NT2/D1 (cell line): ENCODE results near the gene CACNA2D4.

Experiments
- DNase-seq: peaks from one replicate; pipeline ENCODE4 v3.0.0-alpha.2; 2011; ENCODE audit warnings: low read depth, low spot score
- H3K27me3 ChIP-seq: 2 replicates; pipeline ENCODE4 v1.6.0; 2011; ENCODE audit warnings: mild to moderate bottlenecking; ENCODE audit not compliant: insufficient read length, insufficient read depth
- H3K36me3 ChIP-seq: 2 replicates; pipeline ENCODE4 v1.6.1; 2011; ENCODE audit warnings: mild to moderate bottlenecking, low read length, mixed read lengths; ENCODE audit not compliant: insufficient read depth, insufficient read length
- H3K4me1 ChIP-seq: 2 replicates; pipeline ENCODE4 v1.5.1; 2011; ENCODE audit not compliant: insufficient read depth, insufficient read length
- H3K4me3 ChIP-seq: 2 replicates; pipeline ENCODE4 v1.5.1; 2011; ENCODE audit warnings: low read depth; ENCODE audit not compliant: insufficient read length
- H3K9ac ChIP-seq: 2 replicates; pipeline ENCODE4 v1.6.0; 2011; ENCODE audit warnings: low read depth; ENCODE audit not compliant: insufficient read length
- H3K9me3 ChIP-seq: 2 replicates; pipeline ENCODE4 v1.5.1; 2011; ENCODE audit warnings: mild to moderate bottlenecking, low read length; ENCODE audit not compliant: insufficient read depth
- SUZ12 ChIP-seq: IDR thresholded peaks from 2 replicates; pipeline ENCODE4 v1.6.1; 2011; ENCODE audit not compliant: insufficient read length, insufficient read depth; ENCODE audit errors: extremely low read depth
- YY1 ChIP-seq: IDR thresholded peaks from 2 replicates; pipeline ENCODE4 v1.6.1; 2011; ENCODE audit not compliant: insufficient read length, insufficient read depth
- ZNF274 ChIP-seq: IDR thresholded peaks from 2 replicates; pipeline ENCODE4 v1.6.1; 2011; ENCODE audit warnings: mild to moderate bottlenecking, low read depth, low read length

Gene CACNA2D4

GRCh38 chr12:1846421-1847405 lies 71.7 kb downstream of the CACNA2D4 start:
- H3K4me1 ChIP-seq: peaks cover 16% of the 10 kb centered on the region
- DNase-seq: no peak
- H3K9ac ChIP-seq: no peak overlapping the region
- no peak overlapping the region for H3K4me3 ChIP-seq
- TF ChIP-seq SUZ12: no peak
- TF ChIP-seq YY1: no peak
- no peak for TF ChIP-seq ZNF274
- no peaks in the 10 kb centered on the region for H3K27me3 ChIP-seq
- H3K36me3 ChIP-seq: no peaks in the 10 kb centered on the region
- H3K9me3 ChIP-seq: no peaks in the 10 kb centered on the region

DNA sequence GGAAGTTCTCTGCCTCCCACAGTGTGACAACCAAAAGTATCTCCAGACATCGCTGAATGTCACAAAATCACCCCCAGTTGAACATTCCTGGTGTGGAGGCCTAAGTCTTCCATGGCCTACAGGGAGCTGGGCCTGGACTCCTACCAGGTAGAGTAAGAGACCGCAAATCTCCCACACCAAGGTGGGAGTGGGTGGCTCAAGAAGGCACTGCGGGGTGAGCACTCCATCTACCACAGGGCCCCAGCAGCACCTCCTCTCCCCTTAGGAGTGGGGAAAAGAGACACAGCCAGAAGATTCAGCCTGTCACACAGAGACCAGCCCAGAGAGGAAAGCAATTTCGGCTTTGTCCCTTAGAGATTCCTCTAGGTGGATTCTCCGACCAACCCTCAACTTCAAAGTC lies 72.6 kb downstream of the CACNA2D4 start:
- no peak for DNase-seq
- Histone ChIP-seq H3K27me3 (no peaks in the 10 kb centered on the region), H3K36me3 (no peaks in the 10 kb centered on the region), H3K9me3 (no peaks in the 10 kb centered on the region), H3K9ac (no peak overlapping the region), H3K4me1 (peaks cover 18% of the 10 kb centered on the region), H3K4me3 (no peak overlapping the region)
- TF ChIP-seq YY1 (no peak), SUZ12 (no peak), ZNF274 (no peak)

GRCh38 chr12:1845427-1845826 lies 73.0 kb downstream of the CACNA2D4 start:
- no peak overlapping the region for H3K4me3 ChIP-seq
- no peak for TF ChIP-seq ZNF274
- no peak for TF ChIP-seq YY1
- no peak for TF ChIP-seq SUZ12

GRCh38 chr12:1844661-1845409 lies 73.6 kb downstream of the CACNA2D4 start:
- TF ChIP-seq YY1 (no peak), ZNF274 (no peak), SUZ12 (no peak)
- no peak for DNase-seq

More at GRCh38 chr12:1845427-1845826, 73.0 kb downstream of the CACNA2D4 start:
- no peaks in the 10 kb centered on the region for H3K27me3 ChIP-seq
- H3K36me3 ChIP-seq: no peaks in the 10 kb centered on the region
- DNase-seq: no peak
- no peaks in the 10 kb centered on the region for H3K9me3 ChIP-seq
- peaks cover 23% of the 10 kb centered on the region for H3K4me1 ChIP-seq
- no peak overlapping the region for H3K9ac ChIP-seq

GRCh38 chr12:1844223-1844622 lies 74.2 kb downstream of the CACNA2D4 start:
- Histone ChIP-seq H3K27me3 (no peaks in the 10 kb centered on the region), H3K4me3 (no peak overlapping the region), H3K9ac (no peak overlapping the region), H3K4me1 (peaks cover 23% of the 10 kb centered on the region), H3K36me3 (no peaks in the 10 kb centered on the region), H3K9me3 (no peaks in the 10 kb centered on the region)
- no peak for TF ChIP-seq YY1
- no peak for TF ChIP-seq ZNF274
- no peak for TF ChIP-seq SUZ12
- DNase-seq: no peak

More at GRCh38 chr12:1844661-1845409, 73.6 kb downstream of the CACNA2D4 start:
- Histone ChIP-seq H3K4me1 (peaks cover 23% of the 10 kb centered on the region), H3K9me3 (no peaks in the 10 kb centered on the region), H3K27me3 (no peaks in the 10 kb centered on the region), H3K4me3 (no peak overlapping the region), H3K9ac (no peak overlapping the region), H3K36me3 (no peaks in the 10 kb centered on the region)

- Histone ChIP-seq H3K27me3 (no peaks in the 10 kb centered on the region), H3K36me3 (no peaks in the 10 kb centered on the region), H3K4me1 (peaks cover 23% of the 10 kb centered on the region), H3K9me3 (no peaks in the 10 kb centered on the region), H3K4me3 (no peak overlapping the region), H3K9ac (no peak overlapping the region)
- no peak for DNase-seq
- TF ChIP-seq ZNF274: no peak
- no peak for TF ChIP-seq SUZ12
- no peak for TF ChIP-seq YY1
These were observed 74.8 kb downstream of the CACNA2D4 start for GRCh38 chr12:1843641-1844005.
